Fibroblast of pulmonary artery (primary cell): ENCODE data around the gene RSRC1.

Experiments used
- DNase-seq: peaks from one replicate; pipeline ENCODE4 v3.0.0-alpha.2; 2010; ENCODE audit warnings: low read depth
- H3K4me3 ChIP-seq: replicated peaks from 2 replicates; pipeline ENCODE4 v1.5.1; 2011; ENCODE audit warnings: low read depth, mild to moderate bottlenecking, control low read depth, low read length, moderate library complexity
- CTCF ChIP-seq: IDR thresholded peaks from 2 replicates; pipeline ENCODE4 v1.5.1; 2011; ENCODE audit warnings: mild to moderate bottlenecking, control low read depth, low read length, inconsistent platforms; ENCODE audit errors: missing control alignments

The RSRC1 gene

GRCh38 chr3:158360756-158361448, 251.0 kb downstream of the RSRC1 start:
- no peak for TF ChIP-seq CTCF
- no peak for DNase-seq
- no peak overlapping the region for H3K4me3 ChIP-seq

- H3K4me3 ChIP-seq: no peak overlapping the region
- DNase-seq: no peak
- TF ChIP-seq CTCF: no peak
Observed at GRCh38 chr3:158368271-158368670, 258.4 kb downstream of the RSRC1 start.

- no peak overlapping the region for H3K4me3 ChIP-seq
- DNase-seq: no peak
- no peak for TF ChIP-seq CTCF
Observed at GRCh38 chr3:158369279-158369678, 259.4 kb downstream of the RSRC1 start.

- no peak for DNase-seq
- H3K4me3 ChIP-seq: no peak overlapping the region
- no peak for TF ChIP-seq CTCF
Observed at GRCh38 chr3:158379517-158379916, 269.6 kb downstream of the RSRC1 start.

GRCh38 chr3:158381262-158381868, 271.5 kb downstream of the RSRC1 start:
- TF ChIP-seq CTCF: no peak
- no peak for DNase-seq
- H3K4me3 ChIP-seq: no peak overlapping the region

GRCh38 chr3:158382479-158382878, 272.6 kb downstream of the RSRC1 start:
- no peak for TF ChIP-seq CTCF
- H3K4me3 ChIP-seq: no peak overlapping the region
- no peak for DNase-seq

- no peak for DNase-seq
- no peak for TF ChIP-seq CTCF
- no peak overlapping the region for H3K4me3 ChIP-seq
Observed at GRCh38 chr3:158384019-158384418, 274.1 kb downstream of the RSRC1 start.
